ENCODE results near the gene IGF2BP3. TPM values are rescaled to one million over a fixed set of nuclear protein-coding genes. Genes with fewer than 3 reads are reported as not detected.

Gene IGF2BP3
- total RNA-seq, 1 experiment from 2014 or later: 139 TPM

- ChIA-PET POLR2A (ENCODE audit: unreplicated experiment) (no interaction called here), CTCF (interaction anchor here (0.6 kb wide), 1 partner anchor 23 kb away, joined by 4 read pairs; no protein-coding TSS in a partner anchor)
- intact Hi-C loops (cut with micrococcal nuclease; ENCODE audit: unreplicated experiment): no loop called here
- no peaks in the 10 kb centered on the region for H3F3A ChIP-seq (ENCODE audit: insufficient read depth, low read depth)
- no peaks in the 10 kb centered on the region for H4K20me1 ChIP-seq (ENCODE audit: insufficient read depth)
- no TSS peak for BruUV-seq (replicated peaks)
- H3K9me3 ChIP-seq (ENCODE audit: insufficient read depth, low read depth): no peaks in the 10 kb centered on the region
- DNase-seq: no peak
- no peak for TF ChIP-seq CTCF (conservative IDR thresholded peaks at IDR 0.05)
- TF ChIP-seq EZH2 (IDR thresholded peaks at IDR 0.05; ENCODE audit: low read depth): no peak
- no peaks in the 10 kb centered on the region for H3K36me3 ChIP-seq (ENCODE audit: low read depth)
- no peak overlapping the region for H3K4me2 ChIP-seq
- H3K27me3 ChIP-seq (ENCODE audit: insufficient read depth, low read depth): no peaks in the 10 kb centered on the region
- H3K27ac ChIP-seq: no peak overlapping the region
- H3K4me1 ChIP-seq (replicated peaks; ENCODE audit: insufficient read depth): no peaks in the 10 kb centered on the region
- no peaks in the 10 kb centered on the region for H3K79me2 ChIP-seq (ENCODE audit: low read depth)
- no peaks in the 10 kb centered on the region for H3K9me2 ChIP-seq (ENCODE audit: insufficient read depth)
- H2AFZ ChIP-seq: no peak overlapping the region
- no peak overlapping the region for H3K4me3 ChIP-seq
Measured at GRCh38 chr7:23284871-23285270, 185.4 kb downstream of the IGF2BP3 start.

GRCh38 chr7:23283086-23283485, 187.2 kb downstream of the IGF2BP3 start:
- H3F3A ChIP-seq (ENCODE audit: insufficient read depth, low read depth): no peaks in the 10 kb centered on the region
- H3K27ac ChIP-seq: no peak overlapping the region
- H3K4me3 ChIP-seq: no peak overlapping the region
- no peaks in the 10 kb centered on the region for H4K20me1 ChIP-seq (ENCODE audit: insufficient read depth)
- H3K27me3 ChIP-seq (ENCODE audit: insufficient read depth, low read depth): no peaks in the 10 kb centered on the region
- H3K9me2 ChIP-seq (ENCODE audit: insufficient read depth): no peaks in the 10 kb centered on the region
- intact Hi-C loops (cut with micrococcal nuclease; ENCODE audit: unreplicated experiment): no loop called here
- H3K4me1 ChIP-seq (replicated peaks; ENCODE audit: insufficient read depth): no peaks in the 10 kb centered on the region
- POLR2A ChIA-PET (ENCODE audit: unreplicated experiment): no interaction called here
- no peak overlapping the region for H2AFZ ChIP-seq
- H3K79me2 ChIP-seq (ENCODE audit: low read depth): no peaks in the 10 kb centered on the region
- CTCF ChIA-PET: no interaction called here
- BruUV-seq (replicated peaks): no TSS peak
- no peak for DNase-seq
- no peak overlapping the region for H3K4me2 ChIP-seq
- no peaks in the 10 kb centered on the region for H3K9me3 ChIP-seq (ENCODE audit: insufficient read depth, low read depth)
- H3K36me3 ChIP-seq (ENCODE audit: low read depth): no peaks in the 10 kb centered on the region
- TF ChIP-seq CTCF (conservative IDR thresholded peaks at IDR 0.05) (no peak), EZH2 (IDR thresholded peaks at IDR 0.05; ENCODE audit: low read depth) (no peak)

- Histone ChIP-seq H2AFZ (no peak overlapping the region), H3K79me2 (ENCODE audit: low read depth) (no peaks in the 10 kb centered on the region), H3K27me3 (ENCODE audit: insufficient read depth, low read depth) (no peaks in the 10 kb centered on the region), H3K36me3 (ENCODE audit: low read depth) (no peaks in the 10 kb centered on the region), H3K4me1 (replicated peaks; ENCODE audit: insufficient read depth) (no peaks in the 10 kb centered on the region), H3K9me3 (ENCODE audit: insufficient read depth, low read depth) (no peaks in the 10 kb centered on the region), H3F3A (ENCODE audit: insufficient read depth, low read depth) (peaks cover 6% of the 10 kb centered on the region; the same call in 1 of the 2 replicates), H3K4me3 (no peak overlapping the region), H3K27ac (no peak overlapping the region), H3K9me2 (ENCODE audit: insufficient read depth) (no peaks in the 10 kb centered on the region), H4K20me1 (ENCODE audit: insufficient read depth) (no peaks in the 10 kb centered on the region), H3K4me2 (no peak overlapping the region)
- ChIA-PET POLR2A (ENCODE audit: unreplicated experiment) (interaction anchor here (0.6 kb wide), 2 partner anchors 10 to 19 kb away, joined by 6 to 10 read pairs; partner anchors contain the start of gene MALSU1), CTCF (interaction anchor here (1.0 to 2.4 kb wide), 2 partner anchors 78 to 265 kb away, joined by 3 to 7 read pairs; no protein-coding TSS in a partner anchor)
- intact Hi-C loops (cut with micrococcal nuclease; ENCODE audit: unreplicated experiment): loop anchor here (5.0 kb wide), 1 partner anchor 32 kb away; no protein-coding TSS in a partner anchor
- no TSS peak for BruUV-seq (replicated peaks)
- no peak for TF ChIP-seq EZH2 (IDR thresholded peaks at IDR 0.05; ENCODE audit: low read depth)
- no peak for TF ChIP-seq CTCF (conservative IDR thresholded peaks at IDR 0.05)
- no peak for DNase-seq
Measured at GRCh38 chr7:23279819-23280525, 190.3 kb downstream of the IGF2BP3 start.

Data from PC-9 (cell line).